Upper lobe of left lung (tissue), 6 donors: ENCODE measurements around the gene NCDN. TPM values are rescaled to one million over a fixed set of nuclear protein-coding genes. Genes with fewer than 3 reads are reported as not detected.

Experiments
- ATAC-seq, 2 donors: fragments of 200-7000 bp; cut with Tn5 transposase; one replicate each; pipeline ENCODE4 v1.9.1; 2022; ENCODE audit warnings: mild to moderate bottlenecking in 2 of 2, moderate library complexity in 2 of 2; ENCODE audit not compliant: low FRiP score in 2 of 2
- DNase-seq, 2 donors: peaks; one replicate each; pipeline ENCODE4 v3.0.0-alpha.2; 2019 to 2020
- H3K27ac ChIP-seq, 4 donors: fragments of 200-600 bp; sonication (generic); one replicate each; pipeline ENCODE4 v1.5.1; 2016 to 2019
- H3K27me3 ChIP-seq, 4 donors: fragments of 200-600 bp; sonication (generic); one replicate each; pipeline ENCODE4 v1.5.1; 2017 to 2019
- H3K36me3 ChIP-seq, 4 donors: fragments of 200-600 bp; sonication (generic); one replicate each; pipeline ENCODE4 v1.5.1; 2016 to 2019
- H3K4me1 ChIP-seq, 4 donors: fragments of 200-600 bp; sonication (generic); one replicate each; pipeline ENCODE4 v1.5.1; 2018 to 2019
- H3K4me3 ChIP-seq, 4 donors: fragments of 200-600 bp; sonication (generic); one replicate each; pipeline ENCODE4 v1.5.1; 2017 to 2019; ENCODE audit warnings: mild to moderate bottlenecking in 2 of 4, moderate library complexity in 1 of 4
- H3K9me3 ChIP-seq, 4 donors: fragments of 200-600 bp; sonication (generic); one replicate each; pipeline ENCODE4 v1.5.1; 2018 to 2019
- EP300 ChIP-seq, 4 donors: sonication (generic); formaldehyde crosslinking; IDR thresholded peaks; one replicate each; pipeline ENCODE4 v1.5.1; 2017; ENCODE audit warnings: antibody characterized with exemption in 4 of 4, control low read depth in 2 of 4
- POLR2A ChIP-seq, 4 donors: fragments of 450-650 bp; IDR thresholded peaks; one replicate each; pipeline ENCODE4 v1.5.1; 2016 to 2017; ENCODE audit warnings: antibody characterized with exemption in 4 of 4, mild to moderate bottlenecking in 2 of 4
- POLR2AphosphoS5 ChIP-seq, 2 donors: sonication (generic); formaldehyde crosslinking; IDR thresholded peaks; one replicate each; pipeline ENCODE4 v1.5.1; 2017; ENCODE audit warnings: antibody characterized with exemption in 2 of 2
- WGBS, 2 donors: methylation state at CpG; one replicate each; pipeline ENCODE4 v1.1.5; 2017 to 2018; 5-methylcytosine and 5-hydroxymethylcytosine counted together
- total RNA-seq, 6 donors: library from RNA; depleted of rRNA in 4 of 6; stranded (reverse); fragments of >200 nt in 4 of 6; gene quantifications; one replicate each; pipeline versions ENCODE4 v1.1.0 to v1.2.1, GENCODE V29; 2016 to 2021
- TF ChIP-seq, protein P1 (sequence below), 6 experiments: fragments of 450-650 bp in 4 of 6; fragments of 200-600 bp in 2 of 6; sonication (generic) in 2 of 6; IDR thresholded peaks; one replicate each; pipeline ENCODE4 v1.5.1; 2016 to 2019; ENCODE audit warnings: antibody characterized with exemption in 6 of 6
- donor health status: DM: no; HTN: no; CAD: no; lungs with moderate emphysema.
- donor health status: DM: no; HTN: yes; CAD: no; lungs with severe emphysema.

NCDN gene
- total RNA-seq, 6 donors from 2014 or later: 12.6 to 34.2 (median 21.5) TPM

- no peak overlapping the region for H3K4me3 ChIP-seq
- H3K27me3 ChIP-seq: no peaks in the 10 kb centered on the region
- peak in 1 of 2 donors; percentile 78 for DNase-seq
- TF ChIP-seq EP300 (IDR thresholded peaks at IDR 0.05) (no peak), POLR2A (IDR thresholded peaks at IDR 0.05) (no peak)
- TF ChIP-seq, protein P1, sequence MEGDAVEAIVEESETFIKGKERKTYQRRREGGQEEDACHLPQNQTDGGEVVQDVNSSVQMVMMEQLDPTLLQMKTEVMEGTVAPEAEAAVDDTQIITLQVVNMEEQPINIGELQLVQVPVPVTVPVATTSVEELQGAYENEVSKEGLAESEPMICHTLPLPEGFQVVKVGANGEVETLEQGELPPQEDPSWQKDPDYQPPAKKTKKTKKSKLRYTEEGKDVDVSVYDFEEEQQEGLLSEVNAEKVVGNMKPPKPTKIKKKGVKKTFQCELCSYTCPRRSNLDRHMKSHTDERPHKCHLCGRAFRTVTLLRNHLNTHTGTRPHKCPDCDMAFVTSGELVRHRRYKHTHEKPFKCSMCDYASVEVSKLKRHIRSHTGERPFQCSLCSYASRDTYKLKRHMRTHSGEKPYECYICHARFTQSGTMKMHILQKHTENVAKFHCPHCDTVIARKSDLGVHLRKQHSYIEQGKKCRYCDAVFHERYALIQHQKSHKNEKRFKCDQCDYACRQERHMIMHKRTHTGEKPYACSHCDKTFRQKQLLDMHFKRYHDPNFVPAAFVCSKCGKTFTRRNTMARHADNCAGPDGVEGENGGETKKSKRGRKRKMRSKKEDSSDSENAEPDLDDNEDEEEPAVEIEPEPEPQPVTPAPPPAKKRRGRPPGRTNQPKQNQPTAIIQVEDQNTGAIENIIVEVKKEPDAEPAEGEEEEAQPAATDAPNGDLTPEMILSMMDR (IDR thresholded peaks at IDR 0.05): peak in 4 of 6 experiments; percentile 30 to 50 (median 41)
- WGBS, 2 donors: 37 to 45% methylated on average over 3 of the region's 3 CpGs
- ATAC-seq: peak; percentile 55 to 72
- H3K36me3 ChIP-seq: peaks cover 0 to 33% (median 0%) of the 10 kb centered on the region in 4 donors
- peaks cover 21 to 36% (median 25%) of the 10 kb centered on the region in 4 donors for H3K4me1 ChIP-seq
- no peaks in the 10 kb centered on the region for H3K9me3 ChIP-seq
- H3K27ac ChIP-seq: no peak overlapping the region
Observed at GRCh38 chr1:35544976-35545375, 12.6 kb upstream of the NCDN start.

DNA sequence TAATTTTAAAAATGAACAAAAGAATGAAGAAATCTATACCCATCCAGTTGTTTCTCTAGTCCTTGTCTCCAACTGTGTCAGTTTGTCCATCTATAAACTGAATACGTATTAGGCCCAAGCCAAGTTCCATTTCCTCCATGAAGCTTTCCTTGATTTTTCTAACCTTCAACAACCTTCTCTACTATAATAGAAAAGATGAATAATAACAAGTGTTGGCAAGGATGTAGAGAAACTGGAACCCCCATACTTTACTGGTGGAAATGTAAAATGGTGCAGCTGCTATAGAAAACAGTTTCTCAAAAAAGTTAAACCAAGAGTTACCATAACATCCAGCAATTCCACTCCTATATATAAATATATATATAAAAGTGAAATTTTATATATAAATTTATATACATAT is 11.0 kb upstream of the NCDN start:
- H3K36me3 ChIP-seq: peaks cover 0 to 48% (median 6%) of the 10 kb centered on the region in 4 donors
- H3K4me1 ChIP-seq: peaks cover 12 to 21% (median 13%) of the 10 kb centered on the region in 4 donors
- TF ChIP-seq POLR2A (IDR thresholded peaks at IDR 0.05) (no peak), POLR2AphosphoS5 (IDR thresholded peaks at IDR 0.05) (no peak), EP300 (IDR thresholded peaks at IDR 0.05) (no peak)
- TF ChIP-seq, protein P1 (IDR thresholded peaks at IDR 0.05): no peak
- no peak overlapping the region for H3K27ac ChIP-seq
- DNase-seq (no peak), ATAC-seq (no peak)
- H3K9me3 ChIP-seq: no peaks in the 10 kb centered on the region
- H3K4me3 ChIP-seq: no peak overlapping the region
- 97 to 100% methylated on average over 1 of the region's 1 CpG for WGBS, 2 donors
- no peaks in the 10 kb centered on the region for H3K27me3 ChIP-seq

GRCh38 chr1:35553851-35554250 is 3.7 kb upstream of the NCDN start:
- no peaks in the 10 kb centered on the region for H3K9me3 ChIP-seq
- WGBS, 2 donors: 63 to 65% methylated on average over 2 of the region's 2 CpGs
- H3K4me3 ChIP-seq: peak overlapping the region in 1 of 4 donors; percentile 5
- TF ChIP-seq, protein P1 (IDR thresholded peaks at IDR 0.05): no peak
- no peak for TF ChIP-seq POLR2AphosphoS5 (IDR thresholded peaks at IDR 0.05)
- no peak for TF ChIP-seq POLR2A (IDR thresholded peaks at IDR 0.05)
- no peak for TF ChIP-seq EP300 (IDR thresholded peaks at IDR 0.05)
- peaks cover 0 to 46% (median 22%) of the 10 kb centered on the region in 4 donors for H3K36me3 ChIP-seq
- H3K27me3 ChIP-seq: no peaks in the 10 kb centered on the region
- ATAC-seq: no peak
- no peak for DNase-seq
- H3K4me1 ChIP-seq: peaks cover 34 to 46% (median 43%) of the 10 kb centered on the region in 4 donors
- peak overlapping the region in 2 of 4 donors; percentile 9 to 73 for H3K27ac ChIP-seq

DNA sequence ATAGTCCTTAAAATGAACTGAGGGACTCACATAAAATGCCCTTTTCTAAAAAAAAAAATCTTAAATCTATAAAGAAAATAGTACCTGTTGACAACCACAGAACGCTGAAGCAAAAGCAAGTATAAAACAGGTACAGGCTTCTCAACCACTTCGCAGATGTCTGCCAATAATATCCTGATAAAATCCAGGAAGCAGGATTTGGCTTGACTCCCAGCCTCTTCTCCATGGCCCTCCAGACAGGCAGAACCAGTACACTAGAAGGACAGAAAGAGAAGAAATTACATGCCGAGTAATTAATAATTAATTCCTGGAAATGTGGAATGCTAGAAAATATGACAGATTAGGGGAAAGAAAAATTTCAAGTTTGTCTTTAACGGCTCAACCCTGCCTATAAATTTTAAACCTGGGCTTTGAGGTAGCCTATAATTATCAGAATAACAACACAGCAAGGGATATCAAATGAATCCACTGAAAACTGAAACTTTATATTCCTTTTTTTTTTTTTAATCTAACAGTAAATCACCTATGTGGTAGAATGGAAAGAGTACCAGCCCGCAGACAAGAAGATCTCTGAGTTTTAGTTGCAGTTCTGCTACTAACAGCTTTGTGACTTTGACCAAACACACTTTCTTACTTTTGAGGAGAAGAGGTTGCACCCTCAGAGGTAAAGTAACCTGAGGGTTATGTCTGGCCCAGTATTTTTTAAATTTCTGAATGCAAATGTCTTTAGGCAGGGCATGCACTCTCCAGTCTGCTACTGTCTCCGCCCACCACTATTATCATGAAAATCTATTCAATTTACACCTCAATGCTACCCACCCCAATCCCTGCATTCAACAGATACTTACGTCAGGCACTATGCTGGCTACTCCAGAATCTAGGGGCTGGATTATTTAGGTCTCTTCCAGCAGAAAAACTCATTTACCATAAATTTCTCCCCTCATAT is 3.1 kb upstream of the NCDN start:
- no peak for ATAC-seq
- no peaks in the 10 kb centered on the region for H3K27me3 ChIP-seq
- peak overlapping the region in 2 of 4 donors; percentile 73 to 98 for H3K27ac ChIP-seq
- WGBS, 2 donors: 43 to 52% methylated on average over 7 of the region's 7 CpGs
- H3K4me1 ChIP-seq: peaks cover 38 to 53% (median 44%) of the 10 kb centered on the region in 4 donors
- H3K4me3 ChIP-seq: peak overlapping the region in 1 of 4 donors; percentile 5
- H3K9me3 ChIP-seq: no peaks in the 10 kb centered on the region
- H3K36me3 ChIP-seq: peaks cover 0 to 40% (median 22%) of the 10 kb centered on the region in 4 donors
- TF ChIP-seq, protein P1 (IDR thresholded peaks at IDR 0.05): no peak
- no peak for TF ChIP-seq POLR2AphosphoS5 (IDR thresholded peaks at IDR 0.05)
- TF ChIP-seq EP300 (IDR thresholded peaks at IDR 0.05): no peak
- TF ChIP-seq POLR2A (IDR thresholded peaks at IDR 0.05): no peak
- DNase-seq: peak in 1 of 2 donors; percentile 76
